HepG2 (cell line): ENCODE results near the gene NAA38. TPM values are rescaled to one million over a fixed set of nuclear protein-coding genes. Genes with fewer than 3 reads are reported as not detected.

Experiments
- CBX2 ChIP-seq, 2 experiments: fragments of 200-600 bp in 1 of 2; sonication (generic); formaldehyde crosslinking in 1 of 2; IDR thresholded peaks; 2 replicates each; pipeline versions ENCODE4 v1.7.0 to v1.8.1; 2018 to 2022; ENCODE audit warnings: low read depth in 2 of 2, low read length in 1 of 2, mild to moderate bottlenecking in 1 of 2, missing genetic modification reagents in 1 of 2
- FOXO1 ChIP-seq: sonication (generic); formaldehyde crosslinking; IDR thresholded peaks from 2 replicates; pipeline ENCODE4 v1.4.0; 2020; ENCODE audit warnings: missing genetic modification reagents
- HCFC1 ChIP-seq: fragments of 150-350 bp; IDR thresholded peaks from 2 replicates; pipeline ENCODE4 v1.6.1; 2014; ENCODE audit warnings: low read depth, low read length
- HNRNPL ChIP-seq: fragments of 200-400 bp; formaldehyde crosslinking; IDR thresholded peaks from 2 replicates; pipeline ENCODE4 v1.6.1; 2017; ENCODE audit warnings: mild to moderate bottlenecking, low read depth, low read length
- KAT7 ChIP-seq: IDR thresholded peaks from 2 replicates; pipeline ENCODE4 v1.6.1; 2018; ENCODE audit warnings: borderline replicate concordance, missing compliant biosample characterization
- KLF15 ChIP-seq: sonication (generic); formaldehyde crosslinking; IDR thresholded peaks from 2 replicates; pipeline ENCODE4 v1.8.1; 2023; ENCODE audit warnings: borderline replicate concordance, mild to moderate bottlenecking, inconsistent platforms, missing genetic modification reagents, mixed read lengths
- MED1 ChIP-seq: sonication (generic); formaldehyde crosslinking; IDR thresholded peaks from 2 replicates; pipeline ENCODE4 v1.4.0; 2020; ENCODE audit warnings: missing genetic modification reagents
- STAG1 ChIP-seq: sonication (generic); formaldehyde crosslinking; IDR thresholded peaks from 2 replicates; pipeline ENCODE4 v1.4.0; 2020; ENCODE audit warnings: missing genetic modification reagents
- TEAD3 ChIP-seq: optimal IDR thresholded peaks from 2 replicates; pipeline ENCODE3; 2016; ENCODE audit warnings: borderline replicate concordance
- ZNF205 ChIP-seq: IDR thresholded peaks from 2 replicates; pipeline ENCODE4 v1.6.1; 2018; ENCODE audit warnings: missing biosample characterization, missing genetic modification reagents
- ZNF263 ChIP-seq: sonication (generic); formaldehyde crosslinking; IDR thresholded peaks from 2 replicates; pipeline ENCODE4 v1.4.0; 2020; ENCODE audit warnings: missing genetic modification reagents
- ZNF782 ChIP-seq: sonication (generic); formaldehyde crosslinking; IDR thresholded peaks from 2 replicates; pipeline ENCODE4 v1.4.0; 2020; ENCODE audit warnings: missing genetic modification reagents, mild to moderate bottlenecking, borderline replicate concordance
- ZNF800 ChIP-seq: sonication (generic); formaldehyde crosslinking; IDR thresholded peaks from 2 replicates; pipeline ENCODE4 v1.4.0; 2020; ENCODE audit warnings: missing genetic modification reagents
- polyA plus RNA-seq, 8 experiments: library from polyadenylated mRNA; depleted of rRNA in 3 of 8; stranded (reverse) in 7 of 8; unstranded in 1 of 8; fragments of >200 nt; fragmentation: Illumina TruSeq in 4 of 8; extraction: Trizol in 4 of 8; gene quantifications; 2 replicates each; pipeline versions ENCODE4 v1.2.1 to v1.2.3, GENCODE V29; 2011 to 2016; ENCODE audit warnings: low read depth in 4 of 8, missing spikeins in 1 of 8, mixed read lengths in 1 of 8; ENCODE audit not compliant: insufficient read depth in 1 of 8
- total RNA-seq, 5 experiments: library from RNA; depleted of rRNA; stranded (reverse); fragments of >200 nt; fragmentation: Illumina TruSeq; extraction: Trizol; gene quantifications; 2 replicates each; pipeline ENCODE4 v1.2.3, GENCODE V29; 2016; ENCODE audit warnings: low read depth in 1 of 5
- TF ChIP-seq, protein P1 (sequence below): sonication (generic); formaldehyde crosslinking; IDR thresholded peaks from 2 replicates; pipeline ENCODE4 v1.5.1; 2020; ENCODE audit warnings: mild to moderate bottlenecking, missing genetic modification reagents, moderate library complexity
- TF ChIP-seq, protein P2 (sequence below): sonication (generic); formaldehyde crosslinking; IDR thresholded peaks from 2 replicates; pipeline ENCODE4 v1.9.0; 2021; ENCODE audit warnings: missing genetic modification reagents, borderline replicate concordance

NAA38 gene
- total and polyA plus RNA-seq, 2 of the 13 experiments (the other 11 are each of a cell fraction or from before 2014, with no cell fraction given) = 46.9 to 91.6 TPM

DNA sequence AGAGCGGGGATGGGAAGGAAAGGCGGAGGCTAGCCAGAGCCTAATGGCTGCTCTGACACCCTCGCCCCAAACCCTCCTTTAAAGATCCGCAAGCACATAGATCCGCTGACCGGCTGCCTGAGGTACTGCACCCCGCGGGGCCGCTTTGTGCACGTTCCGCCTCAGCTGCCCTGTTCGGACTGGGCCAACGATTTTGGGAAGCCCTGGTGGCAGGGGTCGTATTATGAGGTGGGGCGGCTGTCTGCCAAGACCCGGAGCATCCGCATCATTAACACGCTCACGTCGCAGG lies 1.1 kb upstream of the NAA38 start (continued):
- TF ChIP-seq ZNF263 = no peak
- TF ChIP-seq FOXO1 (CRISPR knock-in tag) = no peak
- TF ChIP-seq ZNF800 (CRISPR knock-in tag) = no peak
- no peak for TF ChIP-seq HCFC1
- no peak for TF ChIP-seq KAT7 (CRISPR knock-in tag)
- no peak for TF ChIP-seq HNRNPL
- TF ChIP-seq ZNF205 (CRISPR knock-in tag) = no peak
- peak; percentile 59 for TF ChIP-seq STAG1 (CRISPR knock-in tag)
- TF ChIP-seq TEAD3 (CRISPR knock-in tag) = peak; percentile 15
- no peak for TF ChIP-seq KLF15
- TF ChIP-seq, protein P1, sequence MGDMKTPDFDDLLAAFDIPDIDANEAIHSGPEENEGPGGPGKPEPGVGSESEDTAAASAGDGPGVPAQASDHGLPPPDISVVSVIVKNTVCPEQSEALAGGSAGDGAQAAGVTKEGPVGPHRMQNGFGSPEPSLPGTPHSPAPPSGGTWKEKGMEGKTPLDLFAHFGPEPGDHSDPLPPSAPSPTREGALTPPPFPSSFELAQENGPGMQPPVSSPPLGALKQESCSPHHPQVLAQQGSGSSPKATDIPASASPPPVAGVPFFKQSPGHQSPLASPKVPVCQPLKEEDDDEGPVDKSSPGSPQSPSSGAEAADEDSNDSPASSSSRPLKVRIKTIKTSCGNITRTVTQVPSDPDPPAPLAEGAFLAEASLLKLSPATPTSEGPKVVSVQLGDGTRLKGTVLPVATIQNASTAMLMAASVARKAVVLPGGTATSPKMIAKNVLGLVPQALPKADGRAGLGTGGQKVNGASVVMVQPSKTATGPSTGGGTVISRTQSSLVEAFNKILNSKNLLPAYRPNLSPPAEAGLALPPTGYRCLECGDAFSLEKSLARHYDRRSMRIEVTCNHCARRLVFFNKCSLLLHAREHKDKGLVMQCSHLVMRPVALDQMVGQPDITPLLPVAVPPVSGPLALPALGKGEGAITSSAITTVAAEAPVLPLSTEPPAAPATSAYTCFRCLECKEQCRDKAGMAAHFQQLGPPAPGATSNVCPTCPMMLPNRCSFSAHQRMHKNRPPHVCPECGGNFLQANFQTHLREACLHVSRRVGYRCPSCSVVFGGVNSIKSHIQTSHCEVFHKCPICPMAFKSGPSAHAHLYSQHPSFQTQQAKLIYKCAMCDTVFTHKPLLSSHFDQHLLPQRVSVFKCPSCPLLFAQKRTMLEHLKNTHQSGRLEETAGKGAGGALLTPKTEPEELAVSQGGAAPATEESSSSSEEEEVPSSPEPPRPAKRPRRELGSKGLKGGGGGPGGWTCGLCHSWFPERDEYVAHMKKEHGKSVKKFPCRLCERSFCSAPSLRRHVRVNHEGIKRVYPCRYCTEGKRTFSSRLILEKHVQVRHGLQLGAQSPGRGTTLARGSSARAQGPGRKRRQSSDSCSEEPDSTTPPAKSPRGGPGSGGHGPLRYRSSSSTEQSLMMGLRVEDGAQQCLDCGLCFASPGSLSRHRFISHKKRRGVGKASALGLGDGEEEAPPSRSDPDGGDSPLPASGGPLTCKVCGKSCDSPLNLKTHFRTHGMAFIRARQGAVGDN (CRISPR knock-in tag) = peak; percentile 72; the same call in 1 of the 2 replicates
- no peak for TF ChIP-seq ZNF782 (CRISPR knock-in tag)
- no peak for TF ChIP-seq CBX2 (IDR thresholded peaks at IDR 0.05; ENCODE audit: low read depth, low read length)
- no peak for TF ChIP-seq CBX2 (CRISPR knock-in tag; IDR thresholded peaks at IDR 0.05; ENCODE audit: low read depth)
- TF ChIP-seq, protein P2, sequence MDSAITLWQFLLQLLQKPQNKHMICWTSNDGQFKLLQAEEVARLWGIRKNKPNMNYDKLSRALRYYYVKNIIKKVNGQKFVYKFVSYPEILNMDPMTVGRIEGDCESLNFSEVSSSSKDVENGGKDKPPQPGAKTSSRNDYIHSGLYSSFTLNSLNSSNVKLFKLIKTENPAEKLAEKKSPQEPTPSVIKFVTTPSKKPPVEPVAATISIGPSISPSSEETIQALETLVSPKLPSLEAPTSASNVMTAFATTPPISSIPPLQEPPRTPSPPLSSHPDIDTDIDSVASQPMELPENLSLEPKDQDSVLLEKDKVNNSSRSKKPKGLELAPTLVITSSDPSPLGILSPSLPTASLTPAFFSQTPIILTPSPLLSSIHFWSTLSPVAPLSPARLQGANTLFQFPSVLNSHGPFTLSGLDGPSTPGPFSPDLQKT = no peak
- 0 out of 2 replicates have a peak, but pooled peaks have one; percentile 21 for TF ChIP-seq MED1 (CRISPR knock-in tag)
